Parathyroid adenoma (tissue), 2 donors: ENCODE results near the gene SMAD3.

ENCODE experiments used
- H2AFZ ChIP-seq: fragments of 300-600 bp; sonication (generic); one replicate; pipeline ENCODE4 v1.7.0; 2017; ENCODE audit warnings: antibody characterized with exemption, mild to moderate bottlenecking
- H3K27ac ChIP-seq: fragments of 300-600 bp; sonication (generic); one replicate; pipeline ENCODE4 v1.7.0; 2017
- H3K27me3 ChIP-seq: fragments of 300-600 bp; sonication (generic); one replicate; pipeline ENCODE4 v1.7.0; 2017; ENCODE audit warnings: low read length; ENCODE audit not compliant: control insufficient read depth, insufficient read depth
- H3K36me3 ChIP-seq: fragments of 300-600 bp; sonication (generic); one replicate; pipeline ENCODE4 v1.7.0; 2017; ENCODE audit warnings: low read length; ENCODE audit not compliant: control insufficient read depth, insufficient read depth
- H3K4me1 ChIP-seq: fragments of 300-600 bp; sonication (generic); one replicate; pipeline ENCODE4 v1.7.0; 2017; ENCODE audit warnings: control low read depth
- H3K4me2 ChIP-seq: fragments of 300-600 bp; sonication (generic); one replicate; pipeline ENCODE4 v1.7.0; 2017; ENCODE audit warnings: low read length
- H3K4me3 ChIP-seq: fragments of 300-600 bp; sonication (generic); one replicate; pipeline ENCODE4 v1.7.0; 2017; ENCODE audit warnings: low read depth, low read length
- H3K79me2 ChIP-seq: fragments of 300-600 bp; sonication (generic); one replicate; pipeline ENCODE4 v1.7.0; 2017; ENCODE audit warnings: control low read depth
- H3K9ac ChIP-seq: fragments of 300-600 bp; sonication (generic); one replicate; pipeline ENCODE4 v1.7.0; 2017; ENCODE audit warnings: mild to moderate bottlenecking
- H3K9me3 ChIP-seq: fragments of 300-600 bp; sonication (generic); one replicate; pipeline ENCODE4 v1.7.0; 2017; ENCODE audit warnings: low read length; ENCODE audit not compliant: control insufficient read depth
- TF ChIP-seq, protein P1 (sequence below): fragments of 300-600 bp; sonication (generic); IDR thresholded peaks from one replicate; pipeline ENCODE4 v1.7.0; 2017; ENCODE audit warnings: antibody characterized with exemption, mild to moderate bottlenecking
- donor health status: primary hyperparathyroidism.

The SMAD3 gene

DNA sequence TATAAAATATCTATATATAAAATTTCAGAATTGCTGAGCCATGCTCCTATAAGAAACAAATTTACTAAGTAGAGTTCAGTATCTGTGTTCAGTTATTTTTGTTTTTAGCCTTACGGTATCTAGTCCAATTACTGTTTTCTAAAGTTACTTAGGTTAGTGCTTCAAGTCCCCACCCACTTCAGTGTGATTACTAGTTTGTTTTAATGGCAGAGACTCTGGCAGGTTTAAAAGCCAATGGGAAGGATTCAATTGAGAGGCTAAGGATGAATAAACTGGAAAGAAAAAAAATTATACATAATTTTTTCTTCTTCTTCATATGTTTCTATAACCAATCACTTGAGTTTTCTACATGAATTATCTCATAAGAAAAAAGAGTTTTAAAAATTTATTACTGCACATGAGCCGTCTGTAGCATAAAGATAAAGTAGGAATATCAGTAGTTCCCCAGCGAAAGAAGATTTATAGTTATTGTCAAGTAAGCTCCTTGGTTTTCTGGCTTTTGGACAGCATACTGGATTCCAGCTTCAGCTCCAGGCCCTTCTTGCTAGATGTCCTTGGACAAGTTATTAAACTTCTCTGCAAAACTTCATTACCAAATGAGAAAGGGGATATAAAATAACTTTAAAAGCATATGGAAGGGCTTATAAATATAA is 142.3 kb downstream of the SMAD3 start:
- Histone ChIP-seq H3K27me3 (no peaks in the 10 kb centered on the region), H3K27ac (no peak overlapping the region), H2AFZ (no peak overlapping the region), H3K4me3 (no peak overlapping the region), H3K36me3 (no peaks in the 10 kb centered on the region), H3K9me3 (no peaks in the 10 kb centered on the region), H3K4me1 (no peaks in the 10 kb centered on the region), H3K79me2 (no peaks in the 10 kb centered on the region), H3K4me2 (no peak overlapping the region), H3K9ac (no peak overlapping the region)
- TF ChIP-seq, protein P1, sequence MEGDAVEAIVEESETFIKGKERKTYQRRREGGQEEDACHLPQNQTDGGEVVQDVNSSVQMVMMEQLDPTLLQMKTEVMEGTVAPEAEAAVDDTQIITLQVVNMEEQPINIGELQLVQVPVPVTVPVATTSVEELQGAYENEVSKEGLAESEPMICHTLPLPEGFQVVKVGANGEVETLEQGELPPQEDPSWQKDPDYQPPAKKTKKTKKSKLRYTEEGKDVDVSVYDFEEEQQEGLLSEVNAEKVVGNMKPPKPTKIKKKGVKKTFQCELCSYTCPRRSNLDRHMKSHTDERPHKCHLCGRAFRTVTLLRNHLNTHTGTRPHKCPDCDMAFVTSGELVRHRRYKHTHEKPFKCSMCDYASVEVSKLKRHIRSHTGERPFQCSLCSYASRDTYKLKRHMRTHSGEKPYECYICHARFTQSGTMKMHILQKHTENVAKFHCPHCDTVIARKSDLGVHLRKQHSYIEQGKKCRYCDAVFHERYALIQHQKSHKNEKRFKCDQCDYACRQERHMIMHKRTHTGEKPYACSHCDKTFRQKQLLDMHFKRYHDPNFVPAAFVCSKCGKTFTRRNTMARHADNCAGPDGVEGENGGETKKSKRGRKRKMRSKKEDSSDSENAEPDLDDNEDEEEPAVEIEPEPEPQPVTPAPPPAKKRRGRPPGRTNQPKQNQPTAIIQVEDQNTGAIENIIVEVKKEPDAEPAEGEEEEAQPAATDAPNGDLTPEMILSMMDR = no peak

DNA sequence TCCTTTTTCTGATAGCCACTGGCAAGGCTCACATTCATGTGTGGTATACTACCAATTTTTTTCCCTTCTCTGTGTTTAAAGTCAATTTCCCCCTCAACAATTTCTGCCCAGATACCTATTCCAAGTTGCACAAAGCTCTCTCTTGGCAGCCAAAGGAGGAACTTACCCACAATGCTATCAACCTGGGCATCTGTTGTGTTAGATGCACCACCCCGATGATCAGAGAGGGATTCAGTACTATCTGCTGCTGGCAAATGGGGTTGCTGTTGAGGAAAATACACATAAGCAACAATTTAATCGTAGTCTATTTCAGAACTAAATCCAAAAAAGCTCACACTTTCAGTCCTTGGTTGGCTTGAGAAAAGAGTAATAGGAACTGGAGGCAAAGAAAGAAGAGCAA is 143.0 kb downstream of the SMAD3 start:
- Histone ChIP-seq H3K9me3 (no peaks in the 10 kb centered on the region), H2AFZ (no peak overlapping the region), H3K79me2 (no peaks in the 10 kb centered on the region), H3K4me1 (no peaks in the 10 kb centered on the region), H3K9ac (no peak overlapping the region), H3K27ac (no peak overlapping the region), H3K4me2 (no peak overlapping the region), H3K27me3 (no peaks in the 10 kb centered on the region), H3K36me3 (no peaks in the 10 kb centered on the region), H3K4me3 (no peak overlapping the region)
- TF ChIP-seq, protein P1 = no peak

DNA sequence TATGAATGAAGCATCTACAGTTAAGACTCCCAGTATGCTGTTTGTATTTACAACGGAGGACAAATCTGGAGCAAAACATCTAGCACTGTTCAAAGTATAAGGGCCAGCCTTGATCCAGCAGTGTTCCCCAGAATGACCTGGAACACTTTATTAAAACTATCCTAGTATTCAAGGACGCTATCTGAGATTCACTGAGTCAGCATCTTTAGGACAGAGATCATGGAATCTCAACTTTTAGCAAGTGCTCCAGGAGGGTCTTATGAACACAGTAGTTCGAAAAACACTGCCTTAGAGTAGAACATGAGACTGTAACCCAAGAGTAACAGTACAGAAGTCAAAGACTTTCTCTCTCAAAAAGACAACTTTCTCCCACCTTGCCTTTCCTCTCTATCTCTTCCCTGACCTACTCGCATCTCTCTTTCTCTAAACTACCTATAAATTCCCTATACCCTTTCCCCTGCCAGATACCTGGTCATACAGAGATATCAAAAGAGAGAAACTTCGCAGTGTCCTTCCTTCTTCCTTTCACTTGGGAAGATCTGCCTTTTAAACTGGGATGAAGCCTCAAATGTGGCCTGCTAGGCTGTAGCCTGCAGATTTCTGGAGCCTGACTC is 145.3 kb downstream of the SMAD3 start:
- Histone ChIP-seq H3K9ac (no peak overlapping the region), H2AFZ (no peak overlapping the region), H3K4me2 (no peak overlapping the region), H3K4me1 (no peaks in the 10 kb centered on the region), H3K27me3 (no peaks in the 10 kb centered on the region), H3K36me3 (no peaks in the 10 kb centered on the region), H3K27ac (no peak overlapping the region), H3K9me3 (no peaks in the 10 kb centered on the region), H3K79me2 (no peaks in the 10 kb centered on the region), H3K4me3 (no peak overlapping the region)
- TF ChIP-seq, protein P1 = no peak

DNA sequence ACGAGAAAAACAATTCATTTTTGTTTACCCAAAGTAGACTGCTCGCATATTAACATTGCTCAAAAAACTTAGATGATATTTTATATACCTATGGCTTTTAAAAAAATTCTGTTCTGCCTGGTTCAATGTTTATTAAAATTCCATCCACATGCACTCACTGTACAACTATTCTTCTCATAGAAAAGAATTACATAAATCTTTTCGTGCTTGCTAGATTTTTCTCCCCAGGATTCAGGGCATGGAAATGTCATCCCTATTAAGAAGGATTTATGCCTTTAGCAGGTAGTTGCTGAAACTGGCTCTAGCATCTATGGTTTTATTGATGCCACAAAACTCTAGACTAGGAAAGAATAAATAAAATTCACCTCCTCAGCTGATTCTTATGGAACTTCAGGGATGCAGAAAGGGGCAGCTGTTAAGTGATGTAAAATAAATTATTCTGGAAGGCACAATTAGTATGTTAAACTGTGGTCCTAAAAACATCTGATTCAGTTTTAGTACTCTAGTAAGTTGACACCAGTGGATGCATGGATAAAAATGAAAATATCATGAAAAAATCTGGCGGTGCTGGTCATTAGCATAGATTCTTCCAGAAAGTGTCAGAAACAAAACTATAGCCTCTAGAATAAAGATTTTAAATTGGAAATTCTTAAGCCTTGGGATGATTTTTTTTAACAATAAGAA is 147.4 kb downstream of the SMAD3 start:
- H3K9ac ChIP-seq = no peak overlapping the region
- no peak overlapping the region for H3K4me3 ChIP-seq
- no peaks in the 10 kb centered on the region for H3K4me1 ChIP-seq
- H3K27ac ChIP-seq = no peak overlapping the region
- H3K36me3 ChIP-seq = no peaks in the 10 kb centered on the region
- no peak overlapping the region for H3K4me2 ChIP-seq
- H3K27me3 ChIP-seq = no peaks in the 10 kb centered on the region
- no peaks in the 10 kb centered on the region for H3K79me2 ChIP-seq
- TF ChIP-seq, protein P1 = no peak
- no peak overlapping the region for H2AFZ ChIP-seq
- H3K9me3 ChIP-seq = no peaks in the 10 kb centered on the region
